Nephron (organoid): ENCODE data around the gene GRIN1.
A peak's percentile ranks its signal among the peaks of the same experiment; 100 is the strongest.

Source experiments
- H3K27ac Mint-ChIP-seq, 3 experiments: 2 replicates each; pipeline ENCODE4 v1.8.0; 2020; ENCODE audit warnings: mixed read lengths in 3 of 3, mild to moderate bottlenecking in 2 of 3, moderate library complexity in 1 of 3
- H3K27me3 Mint-ChIP-seq: 2 replicates; pipeline ENCODE4 v1.8.0; 2021; ENCODE audit warnings: low read depth, mild to moderate bottlenecking, moderate library complexity, mixed read lengths
- H3K36me3 Mint-ChIP-seq: 2 replicates; pipeline ENCODE4 v1.8.0; 2020; ENCODE audit warnings: low read depth, mixed read lengths
- H3K4me1 Mint-ChIP-seq: 2 replicates; pipeline ENCODE4 v1.8.0; 2020; ENCODE audit warnings: mixed read lengths
- H3K4me3 Mint-ChIP-seq, 3 experiments: 2 replicates each; pipeline ENCODE4 v1.8.0; 2020; ENCODE audit warnings: mild to moderate bottlenecking in 3 of 3, mixed read lengths in 3 of 3, moderate library complexity in 2 of 3
- H3K9me3 Mint-ChIP-seq: 2 replicates; pipeline ENCODE4 v1.8.0; 2020; ENCODE audit warnings: mixed read lengths
- CTCF ChIP-seq, 3 experiments: fragments of 200-600 bp; sonication (generic); IDR thresholded peaks; one replicate each; pipeline ENCODE4 v1.5.0; 2021; ENCODE audit warnings: antibody characterized with exemption in 3 of 3; ENCODE audit not compliant: unreplicated experiment in 3 of 3

The GRIN1 gene

DNA sequence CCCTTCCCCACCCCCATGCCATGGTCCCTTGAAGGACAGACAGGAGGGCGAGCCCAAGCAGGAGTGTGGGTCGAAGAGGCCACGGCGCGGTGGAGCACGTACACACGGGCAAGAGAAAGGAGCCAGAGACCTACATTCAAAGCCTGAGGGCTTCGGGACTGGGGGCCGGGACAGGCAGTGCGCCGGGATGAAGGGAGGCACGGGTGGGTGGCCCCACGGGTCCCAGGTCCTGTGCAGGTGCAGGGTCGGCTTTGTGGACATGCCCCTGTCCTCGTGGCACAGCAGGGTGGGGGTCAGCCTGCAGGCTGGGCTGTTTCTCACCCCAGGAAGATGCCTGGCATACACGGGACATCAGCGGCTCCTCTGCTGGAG, 21.1 kb downstream of the GRIN1 start:
- Mint-ChIP-seq H3K9me3 (no peaks in the 10 kb centered on the region), H3K4me1 (no peaks in the 10 kb centered on the region), H3K27me3 (peaks cover 93% of the 10 kb centered on the region), H3K4me3 (no peak overlapping the region), H3K36me3 (no peaks in the 10 kb centered on the region), H3K27ac (no peak overlapping the region)
- TF ChIP-seq CTCF (IDR thresholded peaks at IDR 0.05; ENCODE audit: unreplicated experiment in 3 of 3) = no peak

DNA sequence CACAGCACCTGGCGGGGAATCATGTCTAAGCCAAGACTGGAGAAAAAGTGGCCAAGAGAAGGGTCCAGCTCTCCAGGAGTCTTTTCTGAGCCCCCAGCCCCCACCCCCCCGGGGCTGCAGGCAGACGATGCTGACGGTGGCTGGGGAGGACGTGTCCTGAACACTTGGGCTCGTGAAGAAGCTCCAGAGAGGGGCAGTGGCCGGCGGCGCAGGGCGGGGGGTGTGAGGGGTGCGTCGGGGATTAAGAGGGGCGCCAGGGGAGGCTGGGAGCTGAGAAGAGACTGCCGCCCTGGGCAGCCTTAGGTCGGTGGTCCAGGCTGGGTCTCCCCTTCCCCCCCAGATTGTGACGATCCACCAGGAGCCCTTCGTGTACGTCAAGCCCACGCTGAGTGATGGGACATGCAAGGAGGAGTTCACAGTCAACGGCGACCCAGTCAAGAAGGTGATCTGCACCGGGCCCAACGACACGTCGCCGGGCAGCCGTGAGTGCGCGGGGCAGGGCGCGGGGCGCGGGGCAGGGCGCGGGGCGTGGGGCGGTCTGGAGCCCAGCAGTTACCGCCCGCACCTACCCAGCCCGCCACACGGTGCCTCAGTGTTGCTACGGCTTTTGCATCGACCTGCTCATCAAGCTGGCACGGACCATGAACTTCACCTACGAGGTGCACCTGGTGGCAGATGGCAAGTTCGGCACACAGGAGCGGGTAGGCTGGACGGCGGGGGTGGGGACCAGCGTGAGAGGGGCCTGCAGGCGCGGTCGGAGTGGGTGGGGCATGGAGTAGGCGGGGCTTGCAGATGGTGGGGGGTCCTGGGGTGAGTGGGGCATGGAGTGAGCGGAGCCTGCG, 22.0 kb downstream of the GRIN1 start:
- no peak overlapping the region for H3K27ac Mint-ChIP-seq
- TF ChIP-seq CTCF (IDR thresholded peaks at IDR 0.05; ENCODE audit: unreplicated experiment in 3 of 3) = no peak
- H3K36me3 Mint-ChIP-seq = no peaks in the 10 kb centered on the region
- H3K9me3 Mint-ChIP-seq = no peaks in the 10 kb centered on the region
- peaks cover 93% of the 10 kb centered on the region for H3K27me3 Mint-ChIP-seq
- no peaks in the 10 kb centered on the region for H3K4me1 Mint-ChIP-seq
- no peak overlapping the region for H3K4me3 Mint-ChIP-seq

- no peak overlapping the region for H3K27ac Mint-ChIP-seq
- TF ChIP-seq CTCF (IDR thresholded peaks at IDR 0.05; ENCODE audit: unreplicated experiment in 3 of 3) = no peak
- H3K27me3 Mint-ChIP-seq = peaks cover 93% of the 10 kb centered on the region
- H3K4me1 Mint-ChIP-seq = no peaks in the 10 kb centered on the region
- H3K4me3 Mint-ChIP-seq = no peak overlapping the region
- H3K36me3 Mint-ChIP-seq = no peaks in the 10 kb centered on the region
- no peaks in the 10 kb centered on the region for H3K9me3 Mint-ChIP-seq
Observed at GRCh38 chr9:137161558-137162486, 22.9 kb downstream of the GRIN1 start.

DNA sequence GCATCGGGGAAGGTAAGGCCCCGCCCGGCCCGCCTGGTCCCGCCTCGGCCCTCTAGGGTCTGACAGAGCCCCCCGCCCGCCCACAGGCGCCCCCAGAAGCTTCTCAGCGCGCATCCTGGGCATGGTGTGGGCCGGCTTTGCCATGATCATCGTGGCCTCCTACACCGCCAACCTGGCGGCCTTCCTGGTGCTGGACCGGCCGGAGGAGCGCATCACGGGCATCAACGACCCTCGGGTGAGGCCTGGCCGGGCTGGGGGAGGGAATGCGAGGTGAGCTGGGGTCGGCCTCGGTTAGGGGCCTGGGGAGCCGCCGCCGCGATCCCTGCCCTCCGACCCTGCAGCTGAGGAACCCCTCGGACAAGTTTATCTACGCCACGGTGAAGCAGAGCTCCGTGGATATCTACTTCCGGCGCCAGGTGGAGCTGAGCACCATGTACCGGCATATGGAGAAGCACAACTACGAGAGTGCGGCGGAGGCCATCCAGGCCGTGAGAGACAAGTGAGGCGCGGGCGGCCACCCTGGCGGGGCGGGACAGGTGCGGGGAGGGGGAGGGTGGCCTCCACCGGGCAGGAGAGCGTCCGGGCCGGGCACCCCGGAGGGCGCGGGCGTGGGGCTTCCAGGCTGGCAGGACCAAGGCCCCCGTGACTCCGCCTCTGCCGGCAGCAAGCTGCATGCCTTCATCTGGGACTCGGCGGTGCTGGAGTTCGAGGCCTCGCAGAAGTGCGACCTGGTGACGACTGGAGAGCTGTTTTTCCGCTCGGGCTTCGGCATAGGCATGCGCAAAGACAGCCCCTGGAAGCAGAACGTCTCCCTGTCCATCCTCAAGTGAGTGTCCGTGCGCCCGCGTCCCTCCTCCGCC, 23.8 kb downstream of the GRIN1 start:
- Mint-ChIP-seq H3K9me3 (no peaks in the 10 kb centered on the region), H3K36me3 (no peaks in the 10 kb centered on the region), H3K4me3 (peak overlapping the region in 2 of 3 experiments; percentile 48 to 67), H3K27ac (no peak overlapping the region), H3K27me3 (peaks cover 93% of the 10 kb centered on the region), H3K4me1 (no peaks in the 10 kb centered on the region)
- TF ChIP-seq CTCF (IDR thresholded peaks at IDR 0.05; ENCODE audit: unreplicated experiment in 3 of 3) = peak in 1 of 3 experiments; percentile 25

GRCh38 chr9:137163365-137163715, 24.4 kb downstream of the GRIN1 start:
- Mint-ChIP-seq H3K36me3 (no peaks in the 10 kb centered on the region), H3K27me3 (peaks cover 88% of the 10 kb centered on the region), H3K4me1 (no peaks in the 10 kb centered on the region), H3K27ac (no peak overlapping the region), H3K9me3 (no peaks in the 10 kb centered on the region), H3K4me3 (peak overlapping the region in 2 of 3 experiments; percentile 38 to 48)
- TF ChIP-seq CTCF (IDR thresholded peaks at IDR 0.05; ENCODE audit: unreplicated experiment in 3 of 3) = no peak
